Stimulated activated CD8-positive, alpha-beta memory T cell treated with anti-CD3 and anti-CD28 coated beads, Interleukin-7, amount 100 ng/mL, for 1 hour (primary cell): ENCODE measurements around the gene EPB41L1.

Source experiments
- DNase-seq, 2 donors: peaks; one replicate each; pipeline ENCODE4 v3.0.0-alpha.2; 2020; ENCODE audit warnings: low read depth in 2 of 2

The EPB41L1 gene

DNA sequence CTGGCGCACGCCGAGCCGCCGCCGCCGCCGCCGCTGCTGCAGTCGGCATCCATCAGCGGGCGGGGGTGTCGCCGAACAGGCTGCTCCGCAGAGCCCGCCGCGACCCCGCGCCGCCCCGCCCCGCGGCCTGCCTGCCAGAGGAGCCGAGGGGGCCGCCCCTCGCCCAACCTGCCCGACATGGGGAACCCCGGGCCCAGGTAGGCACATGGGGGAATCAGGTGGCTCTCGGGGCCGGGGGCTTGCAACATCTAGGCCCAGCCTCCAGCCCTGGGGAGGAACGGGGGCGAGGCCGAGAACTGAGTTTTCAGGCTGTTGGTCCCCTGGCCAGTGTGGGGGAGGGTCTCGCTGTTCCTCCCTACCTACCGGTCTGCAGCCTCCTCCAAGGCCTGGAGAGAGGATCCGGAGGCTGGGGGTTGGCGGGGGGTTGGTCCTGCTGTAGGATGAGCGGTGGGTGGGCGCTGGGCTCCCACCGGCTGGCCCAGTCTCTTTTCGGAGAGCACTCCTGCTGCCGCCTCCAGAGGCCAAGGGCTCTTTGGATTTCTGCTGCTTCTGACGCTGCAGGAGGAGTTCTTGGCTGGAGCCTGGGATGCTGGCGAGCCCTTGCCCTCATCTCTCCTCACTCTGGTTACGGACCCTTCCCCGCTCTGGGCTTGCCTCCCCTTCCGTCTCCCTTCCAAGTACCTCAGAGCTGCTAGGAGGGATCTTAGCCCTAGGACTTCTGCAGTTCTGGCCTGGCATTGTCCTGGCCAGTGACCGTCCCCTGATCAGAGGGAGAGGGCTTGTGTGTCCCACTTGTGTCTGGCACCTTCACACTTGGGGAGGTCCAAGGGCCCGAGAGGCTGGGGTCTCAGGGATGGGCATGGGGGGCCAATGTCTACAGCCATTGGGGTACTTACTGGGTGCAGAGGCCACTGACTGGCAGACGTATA, at the start of gene EPB41L1:
Gene EPB41L1 (plus strand): TSS at position 41 of the 929 bp plus-strand sequence. CDS start 19,038 bp downstream, outside the sequence.
- DNase-seq: no peak

DNA sequence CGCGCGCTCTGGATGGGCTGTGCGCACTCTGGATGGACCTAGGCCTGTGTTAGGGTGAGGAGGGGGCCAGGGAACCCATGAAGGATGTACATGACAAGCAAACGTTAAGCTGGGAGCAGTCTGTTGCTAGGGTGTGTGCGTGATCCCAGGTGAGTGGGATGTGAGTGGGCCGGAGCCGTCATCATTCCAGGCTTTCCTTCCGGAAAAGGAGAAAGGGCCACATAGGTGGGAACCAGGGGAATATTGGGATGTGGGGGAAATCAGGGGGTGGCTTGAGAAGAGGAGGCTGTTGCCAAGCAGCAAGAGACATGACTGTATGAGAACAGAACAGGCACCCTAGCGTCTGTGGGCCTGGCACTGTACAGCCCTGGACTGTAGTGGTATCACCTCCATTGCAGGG, 49.7 kb upstream of the EPB41L1 start:
- DNase-seq: no peak

- no peak for DNase-seq
Observed at GRCh38 chr20:36105711-36106226, 48.8 kb upstream of the EPB41L1 start.

GRCh38 chr20:36106606-36107005, 47.9 kb upstream of the EPB41L1 start:
- DNase-seq: no peak

DNA sequence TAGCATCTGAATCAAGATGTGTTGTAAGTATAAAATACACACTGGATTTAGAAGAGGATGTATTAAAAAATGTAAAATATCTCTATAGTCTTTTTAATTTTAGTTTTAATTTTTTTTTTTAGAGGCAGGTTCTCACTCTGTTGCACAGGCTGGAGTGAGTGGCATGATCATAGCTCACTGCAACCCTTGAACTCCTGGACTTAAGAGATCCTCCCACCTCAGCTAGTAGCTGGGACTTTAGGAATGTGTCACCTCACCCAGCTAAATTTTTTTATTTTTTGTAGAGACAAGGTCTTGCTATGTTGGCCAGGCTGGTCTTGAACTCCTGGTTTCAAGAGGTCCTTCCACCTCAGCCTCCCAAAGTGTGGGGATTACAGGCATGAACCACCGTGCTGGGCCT, 46.7 kb upstream of the EPB41L1 start:
- no peak for DNase-seq

DNA sequence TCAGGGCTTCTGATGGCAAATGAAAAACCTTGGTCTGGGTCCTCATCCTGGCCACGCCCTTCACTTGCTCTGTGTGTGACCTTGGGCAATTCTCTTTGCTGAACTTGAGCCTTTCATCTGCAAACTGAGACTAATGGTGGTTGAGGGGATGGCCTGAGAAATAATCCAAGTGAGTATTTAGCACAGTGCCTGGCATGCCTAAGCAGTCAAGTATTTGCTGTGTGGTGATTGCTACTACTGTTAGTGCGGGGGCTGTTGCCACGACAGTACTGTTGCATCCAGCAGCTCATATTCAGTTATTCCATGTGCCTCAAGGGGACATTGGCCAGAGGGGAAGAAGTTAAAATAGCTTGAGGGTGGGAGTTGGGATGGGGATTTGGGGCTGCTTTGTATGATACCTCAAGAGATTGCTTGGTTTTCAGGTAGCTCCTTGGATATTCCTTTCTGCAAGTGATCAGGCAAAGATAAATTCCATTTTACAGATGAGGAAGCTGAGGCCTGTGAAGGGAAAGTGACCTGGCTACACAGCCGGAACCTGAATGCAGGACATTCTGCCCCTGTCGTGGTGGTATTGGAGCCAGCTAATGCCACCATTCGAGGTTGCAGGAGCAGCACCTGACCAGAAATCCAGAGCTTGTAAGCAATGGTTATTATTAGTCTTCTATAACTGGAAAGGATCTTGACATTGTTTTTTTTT, 45.1 kb upstream of the EPB41L1 start:
- DNase-seq: no peak

- DNase-seq: no peak
Observed at GRCh38 chr20:36110994-36111393, 43.5 kb upstream of the EPB41L1 start.

- DNase-seq: no peak
Observed at GRCh38 chr20:36112112-36112511, 42.4 kb upstream of the EPB41L1 start.

- DNase-seq: no peak
Observed at GRCh38 chr20:36113036-36113435, 41.5 kb upstream of the EPB41L1 start.

- no peak for DNase-seq
Observed at GRCh38 chr20:36113566-36114250, 40.8 kb upstream of the EPB41L1 start.

- DNase-seq: no peak
Observed at GRCh38 chr20:36114707-36115106, 39.8 kb upstream of the EPB41L1 start.

GRCh38 chr20:36115925-36116324, 38.6 kb upstream of the EPB41L1 start:
- DNase-seq: no peak

- no peak for DNase-seq
Observed at GRCh38 chr20:36116807-36117441, 37.6 kb upstream of the EPB41L1 start.

DNA sequence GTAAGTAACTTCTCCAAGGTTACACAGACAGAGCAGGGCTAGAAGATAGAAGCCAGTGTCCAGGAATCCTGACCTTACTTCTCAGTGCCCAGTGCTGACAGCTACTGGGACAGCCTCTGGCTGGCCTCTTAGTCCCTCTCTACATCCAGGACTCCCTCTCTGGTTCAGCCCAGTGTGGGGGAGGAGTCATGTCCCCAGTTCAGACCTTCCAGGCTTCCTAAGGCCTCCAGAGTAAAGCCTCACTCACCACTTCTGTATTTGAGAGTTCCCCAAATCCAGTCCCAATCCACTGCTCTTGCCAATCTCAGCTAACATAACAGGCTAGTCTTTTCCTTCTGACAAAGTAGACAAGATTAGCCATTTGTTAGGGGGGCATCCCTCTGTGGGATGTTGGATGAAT, 36.9 kb upstream of the EPB41L1 start:
- DNase-seq: no peak

DNA sequence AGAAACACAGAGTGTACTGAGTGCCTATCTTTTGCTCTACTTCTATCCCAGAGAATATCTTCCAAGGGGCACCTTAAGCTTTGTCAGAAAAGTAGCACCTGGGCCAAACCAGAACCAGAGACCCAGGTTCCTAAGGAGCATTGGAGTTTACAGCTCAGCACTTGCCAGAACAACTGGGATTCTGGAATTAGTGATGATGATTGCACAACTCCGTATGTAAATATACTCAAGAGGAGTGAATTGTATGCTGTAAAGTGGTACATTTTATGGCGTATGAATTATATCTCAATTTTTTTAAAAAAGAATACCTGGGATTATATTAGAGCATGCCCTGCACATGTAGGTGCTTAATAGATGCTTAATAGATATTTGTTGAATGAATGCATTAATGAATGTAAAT, 36.2 kb upstream of the EPB41L1 start:
- no peak for DNase-seq

GRCh38 chr20:36119537-36119936, 35.0 kb upstream of the EPB41L1 start:
- no peak for DNase-seq

DNA sequence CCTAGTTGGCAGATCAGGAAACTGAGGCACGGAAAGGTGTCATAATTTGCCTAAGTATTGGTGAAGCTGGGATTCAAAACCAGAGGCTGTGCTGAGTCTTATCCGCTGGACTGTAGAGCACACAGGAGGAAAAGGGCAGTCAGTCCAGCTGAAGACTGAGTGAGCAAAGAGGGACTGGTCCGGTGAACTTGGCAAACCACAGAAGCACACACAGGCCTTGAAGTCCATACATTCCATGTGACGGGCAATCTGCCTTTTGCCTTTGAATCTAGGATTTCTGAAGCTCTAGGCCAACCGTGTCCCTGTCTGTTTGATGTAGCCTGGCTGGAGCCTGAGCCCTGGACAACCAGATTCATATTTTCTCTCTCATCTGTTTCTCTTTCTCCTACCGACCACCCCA, 34.3 kb upstream of the EPB41L1 start:
- no peak for DNase-seq

GRCh38 chr20:36120991-36121390, 33.5 kb upstream of the EPB41L1 start:
- no peak for DNase-seq

DNA sequence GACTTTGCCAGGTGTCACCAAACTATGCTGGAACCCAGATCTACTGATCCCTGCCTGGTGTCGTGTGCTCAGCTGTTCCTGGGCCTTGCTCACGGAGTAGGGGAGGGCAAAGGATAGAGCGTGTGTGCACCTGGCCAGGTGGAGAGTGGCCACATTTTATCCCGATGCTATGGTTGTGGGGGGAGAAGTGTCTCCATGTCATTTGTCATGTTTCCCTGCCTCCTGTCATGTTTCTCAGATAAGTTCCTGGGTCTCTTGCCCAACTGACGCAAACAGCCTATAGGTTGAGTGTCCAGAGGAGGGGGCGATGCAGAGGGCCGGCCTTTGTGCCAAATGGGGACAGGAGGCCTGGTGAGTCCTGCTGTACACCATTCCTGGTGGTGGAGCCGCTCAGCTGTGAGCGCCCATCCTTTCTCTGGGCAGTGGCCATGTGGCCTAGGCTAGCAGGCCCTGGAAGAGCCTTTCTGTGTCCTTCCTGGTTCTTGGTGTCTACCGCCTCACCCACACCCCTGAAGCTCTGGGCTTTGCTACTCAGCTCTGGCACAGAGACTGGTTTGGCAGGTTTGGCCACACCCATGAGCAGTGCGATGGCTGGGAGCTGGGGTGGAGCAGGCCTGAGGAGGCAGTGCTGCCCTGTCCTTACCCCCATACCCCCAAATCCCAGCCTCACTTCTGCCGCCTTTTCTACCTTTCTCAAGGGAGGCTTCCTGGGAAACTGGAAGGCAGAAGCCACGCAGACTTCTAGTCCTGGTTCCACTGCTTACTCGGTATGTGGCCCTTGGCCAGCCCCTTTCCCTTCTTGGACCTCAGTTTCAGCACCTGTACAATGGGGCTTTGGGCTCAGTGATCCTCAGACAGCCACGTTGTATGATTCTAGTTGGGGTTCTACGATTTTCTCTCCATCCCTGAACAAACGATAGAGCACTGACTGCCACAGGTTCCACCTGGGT, 32.3 kb upstream of the EPB41L1 start:
- no peak for DNase-seq

- no peak for DNase-seq
Observed at GRCh38 chr20:36122931-36123288, 31.6 kb upstream of the EPB41L1 start.

DNA sequence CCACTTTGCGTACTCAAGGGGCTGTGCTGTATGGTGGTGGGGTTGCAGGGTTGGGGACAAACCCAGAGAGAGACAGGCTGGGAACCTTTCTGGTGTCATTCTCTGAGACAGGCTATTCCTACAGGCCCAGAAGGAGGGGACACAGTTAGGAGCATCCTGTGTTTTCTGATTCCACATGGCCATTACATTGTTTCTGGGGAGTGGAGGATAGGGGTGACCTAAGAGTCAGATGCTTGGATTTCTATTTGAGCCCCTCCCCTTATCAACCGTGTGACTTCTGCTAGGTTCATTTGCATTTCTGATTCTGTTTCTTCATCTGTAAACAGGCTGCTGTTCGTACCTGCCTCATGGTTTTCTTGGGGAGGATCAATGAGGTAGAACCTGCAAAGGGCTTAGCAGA, 29.4 kb upstream of the EPB41L1 start:
- DNase-seq: no peak
